NCI-H1092 treated with DMSO at 0.1 percent for 48 hours (cell line): ENCODE measurements around the gene TFAP2D.

Experiments used
- DNase-seq: peaks from one replicate; lab custom pipeline; 2025; lab: John Stamatoyannopoulos, UW

The TFAP2D gene

GRCh38 chr6:50713226-50713625 lies at the start of gene TFAP2D:
TFAP2D (plus strand) TSS chr6:50713526; CDS start chr6:50714056, 530 bp downstream.
- no peak for DNase-seq

- DNase-seq: no peak
Measured at GRCh38 chr6:50663806-50664205, 49.5 kb upstream of the TFAP2D start.

GRCh38 chr6:50666089-50666488 lies 47.2 kb upstream of the TFAP2D start:
- no peak for DNase-seq

GRCh38 chr6:50681213-50681824 lies 32.0 kb upstream of the TFAP2D start:
- no peak for DNase-seq

- DNase-seq: no peak
Measured at GRCh38 chr6:50689210-50689609, 24.1 kb upstream of the TFAP2D start.

- DNase-seq: no peak
Measured at GRCh38 chr6:50691814-50692495, 21.4 kb upstream of the TFAP2D start.

GRCh38 chr6:50698546-50698945 lies 14.8 kb upstream of the TFAP2D start:
- no peak for DNase-seq

- DNase-seq: no peak
Measured at GRCh38 chr6:50699051-50699775, 14.1 kb upstream of the TFAP2D start.

- DNase-seq: no peak
Measured at GRCh38 chr6:50706575-50706974, 6.8 kb upstream of the TFAP2D start.

GRCh38 chr6:50707191-50707590 lies 6.1 kb upstream of the TFAP2D start:
- DNase-seq: no peak

GRCh38 chr6:50707652-50708300 lies 5.5 kb upstream of the TFAP2D start:
- no peak for DNase-seq

GRCh38 chr6:50708664-50709365 lies 4.5 kb upstream of the TFAP2D start:
- no peak for DNase-seq

- DNase-seq: no peak
Measured at GRCh38 chr6:50709366-50709734, 4.0 kb upstream of the TFAP2D start.

GRCh38 chr6:50711686-50712085 lies 1.6 kb upstream of the TFAP2D start:
- DNase-seq: no peak

GRCh38 chr6:50712291-50712690 lies 1.0 kb upstream of the TFAP2D start:
- no peak for DNase-seq

- no peak for DNase-seq
Measured at GRCh38 chr6:50713977-50714486, 706 bp downstream of the TFAP2D start.

GRCh38 chr6:50714487-50715379 lies 1.4 kb downstream of the TFAP2D start:
- no peak for DNase-seq

- no peak for DNase-seq
Measured at GRCh38 chr6:50716899-50717509, 3.7 kb downstream of the TFAP2D start.

GRCh38 chr6:50717734-50718457 lies 4.6 kb downstream of the TFAP2D start:
- DNase-seq: no peak

GRCh38 chr6:50718566-50718965 lies 5.2 kb downstream of the TFAP2D start:
- DNase-seq: no peak
